ENCODE results near the gene EEIG2.

Gene EEIG2

GRCh38 chr1:108609483-108610049, 49.7 kb downstream of the EEIG2 start:
- Histone ChIP-seq H3K9me3 (ENCODE audit: insufficient read depth, low read length) (no peaks in the 10 kb centered on the region), H3K4me3 (ENCODE audit: insufficient read length, low read depth) (no peak overlapping the region), H3K4me1 (ENCODE audit: insufficient read depth, insufficient read length) (no peaks in the 10 kb centered on the region), H3K27me3 (ENCODE audit: insufficient read depth, insufficient read length) (no peaks in the 10 kb centered on the region), H3K9ac (ENCODE audit: insufficient read length, low read depth) (no peak overlapping the region), H3K36me3 (ENCODE audit: insufficient read depth, insufficient read length, low read length) (peaks cover 13% of the 10 kb centered on the region)
- TF ChIP-seq SUZ12 (IDR thresholded peaks at IDR 0.05; ENCODE audit: extremely low read depth, insufficient read depth, insufficient read length) (no peak), ZNF274 (IDR thresholded peaks at IDR 0.05; ENCODE audit: low read depth, low read length) (no peak), YY1 (IDR thresholded peaks at IDR 0.05; ENCODE audit: insufficient read depth, insufficient read length) (no peak)
- DNase-seq (ENCODE audit: low read depth, low spot score), result no peak
